HG03354 (cell line): Measurements from ENCODE around the gene AURKA.
"Not testable (repeated sequence)": the region's sequence is repeated elsewhere in the genome, so short reads cannot be mapped to it uniquely, and the experiment has no call there.

ENCODE experiments used
- ATAC-seq: cut with Tn5 transposase; IDR thresholded peaks from one replicate; pipeline ENCODE4 v1.9.1; 2021; ENCODE audit warnings: mild to moderate bottlenecking; ENCODE audit not compliant: unreplicated experiment, poor library complexity, severe bottlenecking

AURKA gene

DNA sequence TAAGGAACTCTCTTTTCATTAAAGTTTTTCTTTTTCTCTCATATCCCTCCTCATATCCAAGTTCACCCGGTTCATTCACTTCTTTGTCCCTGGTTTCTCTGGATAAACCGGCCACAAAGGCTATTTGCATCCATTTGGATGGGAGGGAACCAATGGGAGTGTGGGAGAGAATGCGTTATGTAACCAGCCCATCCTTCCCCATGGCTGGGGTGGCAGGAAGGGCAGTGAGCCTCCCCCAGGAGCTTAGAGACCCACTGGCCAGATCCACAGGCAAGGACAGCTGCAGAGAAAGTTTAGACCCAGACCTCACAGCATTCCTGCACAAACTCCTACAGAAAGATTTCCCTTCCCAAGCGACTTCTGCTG, 30.8 kb upstream of the AURKA start:
- ATAC-seq = no peak

DNA sequence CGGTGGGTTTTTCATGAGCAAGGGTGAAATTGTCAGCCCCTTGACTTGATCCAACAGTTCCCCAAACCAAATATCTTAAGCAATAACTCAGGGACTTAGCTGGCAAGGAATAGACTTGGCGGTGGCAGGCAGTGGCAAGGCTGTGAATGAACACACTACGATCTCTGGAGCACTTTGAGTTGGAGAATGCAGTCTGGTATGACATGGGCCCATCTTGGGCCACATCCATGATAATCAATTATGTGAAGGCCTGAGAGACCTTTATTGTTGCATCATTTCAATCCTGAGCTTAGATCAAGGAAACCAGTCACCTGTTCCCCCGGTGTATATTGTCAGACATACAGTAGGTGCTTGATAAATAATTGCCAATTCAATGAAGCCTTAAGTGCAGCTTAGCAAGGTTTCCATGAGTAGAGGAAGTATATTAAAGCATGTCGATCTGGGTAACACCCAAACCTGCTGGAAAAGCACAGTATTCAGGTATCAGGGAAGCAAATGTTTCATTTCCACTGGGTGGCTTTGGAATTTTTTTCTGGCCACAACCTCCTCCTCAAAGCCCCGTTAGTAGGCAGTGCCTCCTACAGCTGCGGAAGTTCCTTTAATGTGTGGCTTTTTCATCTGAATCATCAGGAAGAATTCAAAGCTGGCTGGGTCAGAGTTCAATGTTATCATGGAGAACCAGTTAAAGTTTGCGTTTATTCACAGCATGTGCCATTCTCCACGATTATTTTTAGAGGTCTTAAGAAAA, 30.2 kb upstream of the AURKA start:
- no peak for ATAC-seq

DNA sequence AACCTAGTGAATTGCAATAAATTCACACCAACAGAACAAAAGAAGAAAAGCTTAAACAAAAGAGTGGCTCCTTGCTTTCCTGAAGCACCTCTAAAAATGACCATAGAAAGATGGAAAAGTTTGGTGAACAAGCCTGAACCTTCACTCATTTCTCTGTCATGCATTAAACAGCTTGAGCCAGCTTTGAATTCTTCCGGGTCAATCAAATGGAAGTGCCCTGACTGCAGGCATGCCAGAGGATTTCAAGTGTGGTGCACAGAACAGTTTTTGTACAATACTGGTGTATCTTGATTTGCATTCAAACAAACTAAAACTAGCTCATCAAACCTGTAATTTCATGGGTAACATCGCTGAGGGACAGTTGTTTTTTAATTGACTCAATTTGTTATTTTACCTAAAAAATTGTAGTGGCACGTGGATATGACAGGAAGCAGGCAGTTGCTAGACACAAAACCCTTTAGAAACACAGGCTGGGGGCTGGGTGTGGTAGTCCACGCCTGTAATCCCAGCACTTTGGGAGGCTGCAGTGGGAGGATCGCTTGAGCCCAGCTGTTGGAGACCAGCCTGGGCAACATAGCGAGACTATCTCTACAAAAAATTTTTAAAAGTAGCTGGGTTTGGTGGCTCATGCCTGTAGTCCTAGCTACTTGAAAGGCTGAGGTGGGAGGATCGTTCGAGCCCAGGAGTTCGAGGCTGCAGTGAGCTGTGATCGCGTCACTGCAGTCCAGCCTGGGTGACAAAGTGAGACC, 29.1 kb upstream of the AURKA start:
- no peak for ATAC-seq

DNA sequence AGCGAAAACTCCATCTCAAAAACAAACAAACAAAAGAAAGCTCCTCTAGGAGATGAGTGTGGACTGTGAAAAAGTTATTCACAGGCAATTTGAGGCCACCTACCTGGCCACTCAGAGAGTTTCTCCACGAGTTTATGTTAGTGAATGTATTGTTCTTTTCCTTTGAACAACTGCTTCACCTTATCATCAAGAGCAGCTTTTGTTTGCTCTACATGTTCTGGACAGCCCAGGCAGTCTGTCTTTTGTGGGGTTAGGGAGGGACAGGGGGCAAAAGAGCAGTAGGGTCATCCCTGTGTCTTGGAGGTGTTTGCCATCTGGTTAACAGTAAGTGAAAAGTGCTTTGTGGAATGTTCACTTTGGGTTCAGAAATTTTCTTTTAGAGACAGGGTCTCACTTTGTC, 28.0 kb upstream of the AURKA start:
- ATAC-seq = no peak

DNA sequence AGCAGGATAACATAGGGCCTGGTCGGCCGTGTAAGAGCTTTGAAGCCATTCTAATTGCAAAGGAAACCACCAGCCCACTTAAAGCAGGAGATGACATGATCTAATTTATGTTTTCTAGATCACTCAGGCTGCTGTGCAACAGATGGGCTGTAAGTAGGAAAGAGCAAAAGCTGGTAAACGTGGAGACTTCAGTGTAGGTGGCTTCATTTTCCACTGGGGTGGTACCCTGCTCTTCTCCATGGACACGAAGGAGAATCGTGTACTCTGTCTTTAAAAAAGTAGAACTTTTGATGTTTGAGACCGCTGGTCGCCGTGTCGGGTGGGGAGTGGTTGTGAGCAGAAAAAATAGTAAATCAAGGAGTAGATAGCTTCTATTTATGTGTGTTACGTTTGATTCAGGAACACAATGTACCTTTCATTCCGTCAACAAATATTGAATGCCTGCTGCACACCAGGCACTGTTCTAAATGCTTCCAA, 26.4 kb upstream of the AURKA start:
- no peak for ATAC-seq

DNA sequence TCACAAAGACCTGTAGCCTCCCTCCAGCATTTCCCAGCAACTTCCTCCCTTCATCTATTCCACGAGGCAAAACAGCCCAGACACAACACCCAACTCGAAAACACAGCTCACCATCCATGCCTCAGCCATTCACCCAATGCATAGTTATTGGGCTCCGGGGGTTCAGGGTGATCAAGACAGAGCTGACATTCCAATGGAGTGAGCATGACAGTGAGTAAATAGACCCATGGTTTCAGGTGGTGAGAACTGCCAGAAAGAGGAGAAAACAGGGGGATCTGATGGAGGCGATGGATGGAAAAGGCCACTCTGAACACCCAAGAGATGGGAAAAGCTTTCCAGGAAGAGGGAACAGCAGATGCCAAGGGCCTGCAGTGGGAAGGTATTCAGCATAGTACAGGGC, 25.9 kb upstream of the AURKA start:
- ATAC-seq = no peak

DNA sequence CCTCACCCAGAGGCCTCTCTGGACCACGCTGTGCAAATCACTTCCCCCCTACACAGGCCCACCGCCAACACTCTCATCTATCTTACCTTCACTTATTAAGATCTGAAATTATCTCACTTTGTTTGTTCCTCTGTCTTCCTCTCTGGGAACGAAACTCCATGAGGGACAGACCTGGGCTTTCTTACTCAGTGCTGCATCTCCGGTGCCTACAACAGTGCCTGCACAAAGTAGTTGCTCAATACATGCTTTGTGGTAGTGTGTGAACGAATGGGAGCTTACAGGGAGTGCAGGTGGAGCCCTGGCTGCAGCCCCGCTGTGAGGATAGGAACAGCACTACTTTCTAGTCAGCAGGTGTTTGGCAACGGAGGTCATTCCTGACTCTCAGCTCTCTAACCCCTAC, 25.4 kb upstream of the AURKA start:
- no peak for ATAC-seq

DNA sequence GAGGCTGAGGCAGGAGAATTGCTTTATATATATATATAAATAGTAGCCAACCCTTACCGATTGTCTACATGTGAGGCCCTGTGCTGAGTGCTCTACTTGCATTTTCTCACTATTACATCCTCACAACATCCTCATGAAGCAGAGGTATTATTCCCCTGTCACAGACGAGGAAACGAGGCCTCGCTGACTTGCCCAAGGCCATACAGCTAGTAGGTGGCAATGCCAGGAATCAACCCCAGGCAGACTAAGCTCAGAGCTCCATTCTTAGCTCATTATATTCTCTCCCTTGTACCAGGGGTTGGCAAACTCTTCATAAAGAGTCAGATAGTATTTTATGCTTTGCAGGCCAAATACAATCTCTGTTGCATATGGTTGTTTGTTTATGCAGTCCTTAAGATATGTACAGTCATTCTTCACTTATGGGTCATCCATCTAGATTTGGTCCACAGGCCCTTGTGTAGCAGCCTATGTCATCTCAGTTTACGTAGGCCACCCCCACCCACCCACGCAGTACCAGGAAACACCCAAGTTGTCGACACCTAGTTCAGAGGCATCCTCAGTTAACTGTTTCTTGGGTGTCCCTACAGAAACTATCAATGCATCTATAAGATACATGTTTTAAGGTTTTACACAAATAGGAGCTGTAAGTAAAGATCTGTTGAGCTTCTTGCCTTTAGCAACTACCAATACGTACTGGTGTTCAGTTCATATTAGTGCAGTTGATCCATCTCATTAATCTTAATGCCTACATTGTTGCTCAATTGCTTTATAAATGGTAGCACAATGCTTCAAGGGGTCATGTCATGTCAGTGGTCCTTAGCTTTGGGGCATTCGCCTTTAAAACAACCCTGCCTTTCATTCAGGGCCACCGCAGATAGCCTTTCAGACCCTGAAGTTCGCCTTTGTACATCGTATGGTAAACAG, 23.1 kb upstream of the AURKA start:
- ATAC-seq = no peak

DNA sequence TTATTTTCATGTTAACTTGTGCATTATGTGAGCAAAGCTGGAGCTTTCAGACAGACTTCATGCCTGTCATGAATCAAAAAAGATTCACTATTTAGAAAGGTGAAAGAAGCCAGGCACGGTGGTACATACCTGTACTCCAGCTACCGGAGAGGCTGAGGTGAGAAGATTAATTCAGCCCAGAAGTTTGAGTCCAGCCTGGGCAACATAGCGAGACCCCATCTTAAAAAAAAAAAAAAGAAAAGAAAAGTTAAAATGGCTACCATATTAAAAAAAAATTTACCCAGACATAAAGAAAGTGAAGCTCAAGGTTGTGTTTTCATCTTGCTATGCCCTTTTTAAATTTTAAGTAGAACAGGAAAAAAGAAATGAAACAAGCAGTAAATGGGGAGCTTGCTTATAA, 20.9 kb upstream of the AURKA start:
- ATAC-seq = no peak

DNA sequence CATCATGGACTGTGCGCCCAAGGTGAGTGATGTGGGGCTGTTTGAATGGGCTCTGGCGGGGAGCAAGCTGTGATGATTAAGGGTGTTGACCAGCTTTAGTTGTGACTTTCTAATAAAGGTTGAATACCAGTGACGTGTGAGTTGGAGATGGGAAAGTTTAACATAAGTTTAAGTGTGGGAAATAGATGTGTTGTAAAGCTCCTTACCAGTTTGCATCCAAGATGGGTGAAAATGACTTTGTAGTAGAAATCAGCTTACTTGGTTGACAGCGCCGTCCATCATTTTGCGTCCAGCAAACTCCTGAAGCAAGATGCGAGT, 20.4 kb upstream of the AURKA start:
- ATAC-seq = no peak

DNA sequence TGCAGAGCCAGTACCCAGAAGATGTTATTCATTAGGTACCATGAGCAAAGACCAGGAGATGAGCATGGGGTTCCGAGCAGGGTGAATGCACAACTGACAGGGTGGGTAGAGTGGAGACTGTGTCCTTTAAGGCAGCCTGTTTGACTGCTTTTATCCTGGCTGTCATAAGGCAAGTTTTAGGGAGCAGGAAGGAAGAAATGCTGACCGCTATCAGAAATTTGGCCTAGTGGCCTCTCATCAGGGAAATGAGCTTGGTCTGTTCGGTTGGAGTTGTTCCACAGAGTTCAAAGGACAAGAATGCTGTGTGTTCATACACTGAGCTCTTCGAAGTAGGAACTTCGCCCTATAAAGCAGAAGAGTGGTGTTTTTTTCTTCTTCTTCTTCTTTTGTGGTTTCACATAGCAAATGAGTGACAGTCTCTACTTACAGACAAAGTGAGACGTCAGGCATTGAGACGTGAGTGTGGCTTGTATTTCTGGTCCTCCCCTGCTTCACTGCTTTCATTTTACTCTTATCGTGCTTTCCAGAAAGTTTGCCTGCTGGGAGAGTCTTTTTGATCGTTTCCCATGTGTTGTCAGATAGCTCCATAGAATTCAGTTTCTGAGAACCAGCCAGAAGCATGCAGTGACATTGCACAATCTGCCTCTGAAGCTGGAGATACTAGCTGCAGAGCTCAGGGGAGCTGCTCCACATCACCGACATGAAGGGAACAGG, 19.9 kb upstream of the AURKA start, which contains the start of gene CASS4:
Gene CASS4 (plus strand): TSS at position 502 of the 714 bp plus-strand sequence. CDS start 199 bp downstream, at position 701.
- peak; percentile 77 for ATAC-seq

DNA sequence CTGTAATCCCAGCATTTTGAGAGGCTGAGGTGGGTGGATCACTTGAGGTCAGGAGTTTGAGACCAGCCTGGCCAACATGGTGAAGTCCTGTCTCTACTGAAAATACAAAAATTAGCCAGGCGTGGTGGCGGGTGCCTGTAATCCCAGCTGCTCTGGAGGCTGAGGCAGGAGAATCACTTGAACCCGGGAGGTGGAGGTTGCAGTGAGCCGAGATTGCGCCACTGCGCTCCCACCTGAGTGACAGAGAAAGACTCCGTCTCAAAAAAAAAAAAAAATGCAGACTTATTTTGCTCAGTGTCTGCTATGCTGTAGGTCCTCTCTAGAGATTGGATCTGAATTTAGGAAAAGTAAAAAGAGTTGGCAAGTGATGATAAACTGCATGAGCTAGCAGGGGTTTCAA, 19.3 kb upstream of the AURKA start:
- not testable (repeated sequence) for ATAC-seq

DNA sequence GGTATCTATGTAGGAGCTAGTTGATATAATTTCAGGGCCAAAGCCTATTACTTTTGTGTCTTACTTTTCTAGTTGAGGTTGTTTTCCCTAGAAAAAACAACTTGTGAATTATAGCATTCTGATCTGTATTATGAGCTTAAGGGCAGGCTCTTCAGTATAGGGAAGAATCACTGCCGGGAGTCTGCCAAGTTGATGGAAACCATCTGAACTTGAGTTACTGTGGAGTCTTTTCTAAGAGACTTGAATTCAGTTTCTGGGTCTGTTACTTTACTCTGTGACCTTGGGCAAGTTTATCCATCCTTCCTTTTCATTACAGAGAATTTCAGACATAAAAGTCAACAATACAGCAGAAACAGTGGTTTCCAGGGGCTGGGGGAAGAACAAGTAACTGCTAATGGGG, 17.9 kb upstream of the AURKA start:
- no peak for ATAC-seq

DNA sequence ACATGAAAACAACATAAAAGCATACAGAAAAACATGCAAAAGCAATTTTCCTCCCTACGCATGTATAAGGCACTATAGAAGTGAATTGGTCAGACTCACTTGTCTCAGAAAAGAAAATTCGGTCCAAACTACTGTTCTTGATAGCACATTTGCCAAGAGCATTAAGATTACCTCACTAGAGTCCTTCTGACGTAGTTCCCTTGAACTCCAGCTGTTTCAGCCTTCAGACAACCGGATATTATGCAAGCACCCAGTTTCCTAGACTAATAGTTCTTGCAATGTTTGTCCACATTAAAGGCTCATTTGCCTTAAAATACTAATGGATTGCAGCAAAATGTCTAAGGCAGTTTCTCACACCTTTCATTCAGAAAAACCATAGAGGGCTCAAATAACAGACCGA, 17.5 kb upstream of the AURKA start:
- no peak for ATAC-seq

DNA sequence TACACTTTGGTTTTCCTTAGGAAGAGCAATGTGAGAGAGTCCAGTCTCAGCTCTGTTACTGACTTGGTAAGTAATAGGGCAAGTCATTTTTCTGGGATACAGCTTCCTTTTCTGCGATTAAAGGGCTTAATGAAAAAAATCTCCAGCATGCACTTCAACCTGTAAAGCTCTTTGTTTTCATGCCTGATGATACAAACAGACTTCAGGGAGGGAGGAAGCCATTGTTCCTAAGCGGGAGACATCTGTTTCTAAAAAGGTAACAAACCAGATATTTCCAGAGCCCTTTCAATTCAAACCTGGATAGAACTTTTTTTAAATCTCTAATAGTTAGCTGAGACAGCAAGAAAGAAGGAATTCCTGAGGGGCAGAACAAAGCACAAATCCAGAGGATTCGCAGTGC, 14.9 kb upstream of the AURKA start:
- ATAC-seq = no peak

DNA sequence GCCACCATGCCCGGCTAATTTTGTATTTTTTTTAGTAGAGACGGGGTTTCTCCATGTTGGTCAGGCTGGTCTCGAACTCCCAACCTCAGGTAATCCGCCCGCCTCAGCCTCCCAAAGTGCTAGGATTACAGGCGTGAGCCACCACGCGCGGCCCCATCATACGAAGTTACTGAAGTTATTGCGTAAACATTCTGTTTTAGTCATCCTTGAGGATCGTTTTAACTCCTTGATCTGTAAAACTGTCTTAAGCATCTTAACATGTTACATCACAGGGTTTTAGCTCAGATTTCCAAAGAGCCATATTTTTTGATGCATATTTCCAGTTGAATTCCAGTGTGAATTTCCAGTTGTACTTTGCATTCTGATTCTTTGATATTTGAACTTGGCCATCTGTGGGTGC, 13.3 kb upstream of the AURKA start:
- ATAC-seq = not testable (repeated sequence)

DNA sequence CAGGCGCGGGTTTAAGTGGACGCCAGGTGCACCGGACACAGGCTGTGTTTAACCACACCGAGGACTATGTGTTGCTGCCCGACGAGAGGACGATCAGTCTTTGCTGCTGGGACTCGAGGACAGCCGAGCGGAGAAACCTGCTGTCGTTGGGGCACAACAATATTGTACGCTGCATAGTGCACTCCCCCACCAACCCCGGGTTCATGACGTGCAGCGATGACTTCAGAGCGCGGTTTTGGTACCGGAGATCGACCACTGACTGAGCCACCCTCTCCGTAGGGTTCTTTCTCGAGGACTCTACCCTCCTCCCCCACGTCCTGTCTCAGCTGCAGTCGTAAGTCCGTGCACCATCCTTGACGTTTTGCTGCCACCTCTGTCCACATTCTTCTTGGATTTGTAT, 11.4 kb upstream of the AURKA start:
- no peak for ATAC-seq

DNA sequence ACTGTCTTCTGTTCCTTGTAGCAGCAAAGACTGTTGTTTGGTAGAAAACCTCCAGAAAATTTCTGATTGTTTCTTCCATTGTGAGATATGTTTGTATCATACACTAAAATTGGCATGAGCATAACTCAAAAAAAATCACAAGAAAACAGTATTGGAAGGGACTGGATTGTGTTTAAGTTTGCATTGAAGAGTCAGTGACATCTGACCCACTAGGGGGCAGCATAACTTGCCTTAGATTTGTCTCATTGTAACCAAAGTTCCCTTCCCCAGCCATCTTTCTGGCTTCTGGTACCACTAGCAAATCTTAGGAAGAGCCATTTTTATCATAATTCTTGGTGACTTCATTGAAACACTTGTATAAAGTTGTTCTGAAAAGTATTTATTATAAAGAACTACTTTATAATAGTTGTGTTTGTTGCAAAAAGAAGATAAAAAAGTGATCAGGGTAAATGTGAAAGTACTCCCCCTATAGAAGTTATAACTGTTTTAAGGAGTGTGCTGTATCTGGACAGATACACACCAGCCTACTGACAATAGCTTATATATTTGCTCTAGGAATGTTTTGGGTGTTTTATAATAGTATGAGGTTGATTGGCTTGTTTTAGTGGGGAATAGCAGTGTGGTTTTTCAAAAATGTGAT, 8.1 kb upstream of the AURKA start:
- ATAC-seq = peak; percentile 83

DNA sequence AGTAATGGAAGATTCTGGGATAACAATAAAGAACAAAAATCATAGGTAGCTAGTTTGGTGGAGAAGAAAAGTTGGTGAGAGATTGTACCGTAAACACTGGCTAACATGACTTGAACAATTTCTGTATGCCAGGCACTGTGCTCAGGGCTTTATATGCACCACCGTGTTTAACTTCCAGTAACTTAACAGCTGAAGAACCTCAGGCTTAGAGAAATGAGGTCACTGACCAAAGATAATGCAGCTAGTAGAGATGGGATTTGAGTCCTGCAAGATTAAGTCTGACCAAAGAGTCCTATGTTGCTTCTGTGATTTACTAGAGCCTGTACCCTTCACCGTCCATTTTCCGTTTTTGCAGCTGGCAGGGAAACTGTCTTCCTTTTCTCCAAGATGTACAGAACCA, 3.2 kb upstream of the AURKA start:
- no peak for ATAC-seq
